Stimulated activated naive CD4-positive, alpha-beta T cell treated with Interleukin-2 at 50 U/mL for 16 hours (primary cell): ENCODE data around the gene RAD54L.
"Not testable (repeated sequence)": the region's sequence is repeated elsewhere in the genome, so short reads cannot be mapped to it uniquely, and the experiment has no call there.

Experiments
- DNase-seq: peaks from one replicate; lab custom pipeline; 2025; lab: John Stamatoyannopoulos, UW

The RAD54L gene

GRCh38 chr1:46241733-46242132 lies 5.8 kb upstream of the RAD54L start:
- DNase-seq, result not testable (repeated sequence)

- no peak for DNase-seq
These were observed 4.6 kb upstream of the RAD54L start for GRCh38 chr1:46242918-46243317.

DNA sequence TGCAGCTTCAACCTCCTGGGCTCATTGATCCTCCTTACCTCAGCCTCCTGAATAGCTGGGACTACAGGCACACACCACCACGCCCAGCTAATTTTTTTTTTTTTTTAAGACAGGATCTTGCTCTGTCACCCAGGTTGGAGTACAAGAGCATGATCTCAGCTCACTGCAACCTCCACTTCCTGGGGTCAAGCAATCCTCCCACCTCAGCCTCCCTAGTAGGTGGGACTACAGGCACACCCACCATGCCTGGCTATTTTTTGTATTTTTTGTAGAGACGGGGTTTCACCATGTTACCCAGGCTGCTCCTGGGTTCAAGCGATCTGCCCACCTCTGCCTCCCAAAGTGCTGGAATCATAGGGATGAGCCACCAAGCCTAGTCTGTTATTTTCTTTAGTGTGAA lies 3.7 kb upstream of the RAD54L start:
- DNase-seq, result not testable (repeated sequence)

- no peak for DNase-seq
These were observed 2.7 kb upstream of the RAD54L start for GRCh38 chr1:46244656-46245371.

GRCh38 chr1:46246136-46246535 lies 1.4 kb upstream of the RAD54L start:
- DNase-seq, result not testable (repeated sequence)

DNA sequence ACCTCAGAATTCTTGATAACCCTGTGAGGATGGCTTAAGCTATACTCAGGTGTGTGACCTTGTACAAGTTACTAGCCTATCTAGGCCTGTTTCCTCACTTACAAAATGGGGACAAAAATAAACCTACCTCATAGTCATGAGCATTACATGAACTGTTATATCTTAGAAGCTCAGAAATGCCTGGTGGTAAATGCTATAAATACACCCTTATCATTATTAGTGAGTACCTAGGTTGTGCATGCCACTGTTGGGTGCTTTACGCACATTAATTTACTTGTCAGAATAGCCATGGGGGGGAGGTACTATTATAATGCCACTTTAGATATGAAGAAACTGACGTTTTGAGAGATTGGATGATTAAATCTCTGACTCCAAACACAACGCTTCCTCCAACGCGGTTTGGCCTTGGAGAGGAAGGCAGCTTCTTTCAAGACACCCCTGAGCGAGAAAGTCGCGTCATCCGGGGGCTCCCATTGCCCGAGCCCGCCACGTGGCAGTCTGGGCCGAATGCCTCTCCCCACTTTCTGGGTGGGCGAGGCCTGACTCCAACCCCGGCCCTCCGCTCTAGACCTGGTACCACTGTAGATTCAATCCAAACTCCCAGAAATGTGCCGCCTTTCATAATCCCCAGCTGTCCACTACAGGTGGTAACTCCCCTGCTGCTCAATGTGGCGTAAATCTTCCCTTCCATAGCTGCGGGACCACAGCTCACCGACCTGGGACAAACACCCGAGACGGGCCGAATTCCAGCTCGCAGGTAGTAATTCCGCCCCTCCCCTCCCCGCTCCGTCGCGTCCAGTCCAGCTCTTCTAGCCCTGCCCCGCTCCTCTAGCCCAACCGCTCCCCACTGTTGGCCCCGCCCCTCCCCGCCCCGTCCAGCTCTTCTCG lies 771 bp upstream of the RAD54L start:
- peak; percentile 35 for DNase-seq

- DNase-seq, result no peak
These were observed 758 bp downstream of the RAD54L start for GRCh38 chr1:46248122-46248920.

- DNase-seq, result no peak
These were observed 7.1 kb downstream of the RAD54L start for GRCh38 chr1:46254668-46255067.

GRCh38 chr1:46256523-46256922 lies 9.0 kb downstream of the RAD54L start:
- DNase-seq, result no peak

GRCh38 chr1:46262508-46262907 lies 14.9 kb downstream of the RAD54L start:
- DNase-seq, result no peak

DNA sequence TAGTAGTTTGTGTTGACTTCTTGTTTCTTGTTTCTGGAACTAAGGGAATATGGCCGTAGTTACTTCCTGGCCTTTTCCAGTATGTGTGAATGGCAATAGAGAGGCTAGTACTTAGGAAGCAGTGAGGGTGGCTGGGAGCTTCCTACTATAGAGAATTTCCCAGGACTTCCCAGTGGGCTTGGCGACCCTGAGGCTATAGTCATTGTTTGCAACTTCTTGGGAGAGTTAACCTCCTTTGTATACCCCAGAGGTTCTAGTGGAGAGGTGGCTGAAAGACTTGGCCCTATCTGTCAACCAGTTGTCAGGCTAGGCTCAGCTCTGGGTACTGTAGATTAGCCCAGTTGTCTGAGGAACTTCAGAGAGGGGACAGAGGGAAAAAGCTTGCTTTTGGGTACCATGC lies 15.6 kb downstream of the RAD54L start:
- DNase-seq, result no peak

- no peak for DNase-seq
These were observed 21.0 kb downstream of the RAD54L start for GRCh38 chr1:46268578-46268977.

GRCh38 chr1:46274225-46275029 lies 26.9 kb downstream of the RAD54L start:
- no peak for DNase-seq

DNA sequence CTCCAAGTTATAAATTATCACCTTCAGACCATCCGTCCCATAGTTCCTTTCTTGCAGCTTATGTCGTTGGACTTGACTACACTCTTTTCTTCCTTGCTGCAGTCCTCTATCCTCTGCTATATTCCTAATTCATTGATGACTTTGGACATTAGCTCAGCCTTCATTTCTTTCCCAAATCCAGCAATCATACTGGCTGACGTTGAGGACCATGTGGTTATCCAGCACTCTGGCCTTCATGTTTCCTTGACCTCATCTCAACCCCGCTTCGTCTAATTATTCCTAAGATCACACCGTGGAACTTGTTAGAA lies 27.4 kb downstream of the RAD54L start:
- no peak for DNase-seq

GRCh38 chr1:46277658-46278373 lies 30.3 kb downstream of the RAD54L start:
- DNase-seq, result no peak

DNA sequence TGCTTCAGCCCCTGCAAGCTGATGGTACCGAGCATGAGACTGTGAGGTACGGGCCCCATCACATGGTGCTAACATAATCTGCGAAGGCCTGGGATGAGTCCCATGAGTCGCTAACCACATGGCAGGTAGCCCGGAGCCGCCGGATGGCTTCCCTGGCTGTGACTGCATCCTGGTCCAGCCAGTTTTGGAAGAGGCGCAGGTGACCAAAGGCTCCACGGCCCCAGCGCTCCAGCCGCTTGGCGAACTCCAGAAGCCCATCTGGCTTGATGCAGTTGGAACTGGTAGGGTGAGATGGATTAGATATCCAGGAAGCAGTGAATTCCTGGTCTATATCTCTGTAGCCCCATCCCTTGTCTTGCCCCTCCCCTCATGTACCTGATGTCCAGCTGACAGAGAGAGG lies 31.2 kb downstream of the RAD54L start:
- DNase-seq, result no peak

DNA sequence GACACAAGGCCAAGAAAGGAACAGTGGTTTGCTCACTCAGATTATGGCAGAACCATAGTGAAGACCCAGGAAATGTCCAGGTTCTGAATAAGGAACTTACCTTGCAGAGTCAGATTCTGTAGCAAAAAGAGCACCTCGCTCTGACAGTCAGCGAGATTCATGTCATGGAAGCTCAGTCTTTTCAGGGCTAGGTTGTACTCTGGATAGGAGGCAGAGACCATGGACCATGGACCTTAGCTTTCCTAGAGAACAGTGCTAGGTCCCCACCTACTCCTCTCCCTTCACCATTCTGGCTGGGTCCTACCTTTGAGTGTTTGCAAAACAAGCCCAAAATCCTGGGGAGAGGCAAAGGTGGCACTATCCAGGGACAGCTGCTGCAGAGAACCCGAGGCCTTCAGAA lies 32.5 kb downstream of the RAD54L start:
- DNase-seq, result no peak

DNA sequence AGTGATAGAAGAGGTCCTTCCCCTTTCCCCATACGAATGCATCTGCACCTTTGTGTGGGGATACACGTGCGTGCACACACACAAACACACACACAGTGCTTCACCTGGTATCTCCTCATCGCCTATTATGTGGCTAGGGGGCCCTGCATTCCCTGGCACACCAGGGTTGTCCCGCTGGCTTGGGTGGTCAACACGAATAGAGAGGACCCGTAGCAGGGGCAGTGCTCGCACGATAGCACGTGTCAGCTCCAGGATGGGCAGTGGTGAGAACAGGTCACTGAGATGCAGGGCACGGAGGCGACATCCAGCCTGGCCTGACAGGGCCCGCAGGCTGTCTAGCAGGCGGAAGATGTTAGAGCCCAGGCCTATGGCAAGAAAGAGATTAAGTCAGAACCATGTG lies 33.5 kb downstream of the RAD54L start:
- no peak for DNase-seq

GRCh38 chr1:46284058-46284457 lies 36.5 kb downstream of the RAD54L start:
- no peak for DNase-seq

DNA sequence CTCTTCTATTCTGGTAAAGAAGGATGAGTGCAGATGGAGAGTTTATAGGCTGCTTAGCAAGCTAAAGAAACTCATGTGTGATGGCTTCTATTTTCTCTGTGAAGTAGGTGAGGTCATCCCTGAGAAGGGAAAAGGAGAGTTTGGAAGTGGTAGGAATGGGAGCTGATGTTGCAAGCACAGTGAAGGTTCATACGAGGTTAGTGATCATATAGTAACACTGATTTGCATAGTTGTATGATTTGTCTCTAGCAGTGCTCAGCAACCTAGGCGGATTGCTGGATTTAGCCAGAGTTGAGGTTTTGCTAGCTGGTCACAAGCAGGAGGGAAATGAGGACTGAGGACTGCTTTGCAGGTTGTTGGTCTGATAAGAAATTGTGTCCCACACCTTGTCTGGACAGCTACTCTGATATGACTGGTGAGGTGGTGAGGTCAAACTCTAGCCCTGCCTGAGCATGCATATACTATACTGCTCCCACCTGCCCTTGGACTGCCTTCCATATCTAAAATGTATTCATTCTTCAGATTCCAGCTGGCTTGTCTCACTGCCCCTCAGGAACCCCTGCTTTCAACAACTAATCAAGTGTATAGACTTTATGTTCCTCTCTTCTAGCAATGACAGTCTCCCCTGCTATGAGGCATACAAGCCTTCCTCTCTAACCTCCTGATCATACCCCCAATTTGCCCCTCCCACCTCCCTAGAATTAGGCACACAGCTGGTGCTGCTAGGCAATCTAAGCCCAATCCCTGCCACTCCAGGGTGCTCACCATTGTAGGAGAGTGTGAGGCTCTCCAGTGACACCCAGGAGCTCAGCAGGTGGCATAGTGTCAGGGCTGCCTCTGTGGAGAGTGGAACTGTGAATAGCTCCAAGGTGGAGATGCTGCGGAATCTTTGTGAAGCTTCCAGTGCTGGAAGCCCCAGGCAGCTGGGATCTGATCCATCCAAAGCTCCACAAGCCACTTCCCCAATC lies 37.3 kb downstream of the RAD54L start:
- no peak for DNase-seq
